Measurements from ENCODE around the gene DCTD. TPM values are rescaled to one million over a fixed set of nuclear protein-coding genes. Genes with fewer than 3 reads are reported as not detected.

DCTD gene
- total and polyA plus RNA-seq, 2 experiments from 2014 or later = 39.3 to 40.3 TPM

DNA sequence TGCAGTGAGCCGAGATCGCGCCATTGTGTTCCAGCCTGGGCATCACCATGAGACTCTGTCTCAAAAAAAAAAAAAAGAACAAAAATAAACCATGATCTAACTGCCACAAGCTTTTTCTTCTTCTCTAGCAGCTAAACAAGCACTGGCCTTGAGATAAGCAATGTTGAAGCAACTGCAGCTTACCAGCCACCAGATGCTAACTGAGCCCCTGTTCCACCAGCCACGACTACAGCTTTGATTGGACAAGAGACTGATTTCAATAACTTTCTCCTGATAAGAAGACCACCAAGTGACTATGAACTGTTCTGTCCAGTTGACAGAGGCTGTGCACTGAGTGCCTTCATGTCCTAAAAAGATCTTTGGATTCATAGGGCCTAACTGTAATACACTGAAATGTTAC, 58.5 kb downstream of the DCTD start (continued):
- TF ChIP-seq, protein P1, sequence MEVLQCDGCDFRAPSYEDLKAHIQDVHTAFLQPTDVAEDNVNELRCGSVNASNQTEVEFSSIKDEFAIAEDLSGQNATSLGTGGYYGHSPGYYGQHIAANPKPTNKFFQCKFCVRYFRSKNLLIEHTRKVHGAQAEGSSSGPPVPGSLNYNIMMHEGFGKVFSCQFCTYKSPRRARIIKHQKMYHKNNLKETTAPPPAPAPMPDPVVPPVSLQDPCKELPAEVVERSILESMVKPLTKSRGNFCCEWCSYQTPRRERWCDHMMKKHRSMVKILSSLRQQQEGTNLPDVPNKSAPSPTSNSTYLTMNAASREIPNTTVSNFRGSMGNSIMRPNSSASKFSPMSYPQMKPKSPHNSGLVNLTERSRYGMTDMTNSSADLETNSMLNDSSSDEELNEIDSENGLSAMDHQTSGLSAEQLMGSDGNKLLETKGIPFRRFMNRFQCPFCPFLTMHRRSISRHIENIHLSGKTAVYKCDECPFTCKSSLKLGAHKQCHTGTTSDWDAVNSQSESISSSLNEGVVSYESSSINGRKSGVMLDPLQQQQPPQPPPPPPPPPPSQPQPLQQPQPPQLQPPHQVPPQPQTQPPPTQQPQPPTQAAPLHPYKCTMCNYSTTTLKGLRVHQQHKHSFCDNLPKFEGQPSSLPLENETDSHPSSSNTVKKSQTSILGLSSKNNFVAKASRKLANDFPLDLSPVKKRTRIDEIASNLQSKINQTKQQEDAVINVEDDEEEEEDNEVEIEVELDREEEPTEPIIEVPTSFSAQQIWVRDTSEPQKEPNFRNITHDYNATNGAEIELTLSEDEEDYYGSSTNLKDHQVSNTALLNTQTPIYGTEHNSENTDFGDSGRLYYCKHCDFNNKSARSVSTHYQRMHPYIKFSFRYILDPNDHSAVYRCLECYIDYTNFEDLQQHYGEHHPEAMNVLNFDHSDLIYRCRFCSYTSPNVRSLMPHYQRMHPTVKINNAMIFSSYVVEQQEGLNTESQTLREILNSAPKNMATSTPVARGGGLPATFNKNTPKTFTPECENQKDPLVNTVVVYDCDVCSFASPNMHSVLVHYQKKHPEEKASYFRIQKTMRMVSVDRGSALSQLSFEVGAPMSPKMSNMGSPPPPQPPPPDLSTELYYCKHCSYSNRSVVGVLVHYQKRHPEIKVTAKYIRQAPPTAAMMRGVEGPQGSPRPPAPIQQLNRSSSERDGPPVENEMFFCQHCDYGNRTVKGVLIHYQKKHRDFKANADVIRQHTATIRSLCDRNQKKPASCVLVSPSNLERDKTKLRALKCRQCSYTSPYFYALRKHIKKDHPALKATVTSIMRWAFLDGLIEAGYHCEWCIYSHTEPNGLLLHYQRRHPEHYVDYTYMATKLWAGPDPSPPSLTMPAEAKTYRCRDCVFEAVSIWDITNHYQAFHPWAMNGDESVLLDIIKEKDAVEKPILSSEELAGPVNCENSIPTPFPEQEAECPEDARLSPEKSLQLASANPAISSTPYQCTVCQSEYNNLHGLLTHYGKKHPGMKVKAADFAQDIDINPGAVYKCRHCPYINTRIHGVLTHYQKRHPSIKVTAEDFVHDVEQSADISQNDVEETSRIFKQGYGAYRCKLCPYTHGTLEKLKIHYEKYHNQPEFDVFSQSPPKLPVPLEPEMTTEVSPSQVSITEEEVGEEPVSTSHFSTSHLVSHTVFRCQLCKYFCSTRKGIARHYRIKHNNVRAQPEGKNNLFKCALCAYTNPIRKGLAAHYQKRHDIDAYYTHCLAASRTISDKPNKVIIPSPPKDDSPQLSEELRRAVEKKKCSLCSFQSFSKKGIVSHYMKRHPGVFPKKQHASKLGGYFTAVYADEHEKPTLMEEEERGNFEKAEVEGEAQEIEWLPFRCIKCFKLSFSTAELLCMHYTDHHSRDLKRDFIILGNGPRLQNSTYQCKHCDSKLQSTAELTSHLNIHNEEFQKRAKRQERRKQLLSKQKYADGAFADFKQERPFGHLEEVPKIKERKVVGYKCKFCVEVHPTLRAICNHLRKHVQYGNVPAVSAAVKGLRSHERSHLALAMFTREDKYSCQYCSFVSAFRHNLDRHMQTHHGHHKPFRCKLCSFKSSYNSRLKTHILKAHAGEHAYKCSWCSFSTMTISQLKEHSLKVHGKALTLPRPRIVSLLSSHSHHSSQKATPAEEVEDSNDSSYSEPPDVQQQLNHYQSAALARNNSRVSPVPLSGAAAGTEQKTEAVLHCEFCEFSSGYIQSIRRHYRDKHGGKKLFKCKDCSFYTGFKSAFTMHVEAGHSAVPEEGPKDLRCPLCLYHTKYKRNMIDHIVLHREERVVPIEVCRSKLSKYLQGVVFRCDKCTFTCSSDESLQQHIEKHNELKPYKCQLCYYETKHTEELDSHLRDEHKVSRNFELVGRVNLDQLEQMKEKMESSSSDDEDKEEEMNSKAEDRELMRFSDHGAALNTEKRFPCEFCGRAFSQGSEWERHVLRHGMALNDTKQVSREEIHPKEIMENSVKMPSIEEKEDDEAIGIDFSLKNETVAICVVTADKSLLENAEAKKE (CRISPR knock-in tag; IDR thresholded peaks at IDR 0.05) = no peak
- TF ChIP-seq POLR2AphosphoS5 (IDR thresholded peaks at IDR 0.05; ENCODE audit: low read depth) = no peak
- TF ChIP-seq, protein P2, sequence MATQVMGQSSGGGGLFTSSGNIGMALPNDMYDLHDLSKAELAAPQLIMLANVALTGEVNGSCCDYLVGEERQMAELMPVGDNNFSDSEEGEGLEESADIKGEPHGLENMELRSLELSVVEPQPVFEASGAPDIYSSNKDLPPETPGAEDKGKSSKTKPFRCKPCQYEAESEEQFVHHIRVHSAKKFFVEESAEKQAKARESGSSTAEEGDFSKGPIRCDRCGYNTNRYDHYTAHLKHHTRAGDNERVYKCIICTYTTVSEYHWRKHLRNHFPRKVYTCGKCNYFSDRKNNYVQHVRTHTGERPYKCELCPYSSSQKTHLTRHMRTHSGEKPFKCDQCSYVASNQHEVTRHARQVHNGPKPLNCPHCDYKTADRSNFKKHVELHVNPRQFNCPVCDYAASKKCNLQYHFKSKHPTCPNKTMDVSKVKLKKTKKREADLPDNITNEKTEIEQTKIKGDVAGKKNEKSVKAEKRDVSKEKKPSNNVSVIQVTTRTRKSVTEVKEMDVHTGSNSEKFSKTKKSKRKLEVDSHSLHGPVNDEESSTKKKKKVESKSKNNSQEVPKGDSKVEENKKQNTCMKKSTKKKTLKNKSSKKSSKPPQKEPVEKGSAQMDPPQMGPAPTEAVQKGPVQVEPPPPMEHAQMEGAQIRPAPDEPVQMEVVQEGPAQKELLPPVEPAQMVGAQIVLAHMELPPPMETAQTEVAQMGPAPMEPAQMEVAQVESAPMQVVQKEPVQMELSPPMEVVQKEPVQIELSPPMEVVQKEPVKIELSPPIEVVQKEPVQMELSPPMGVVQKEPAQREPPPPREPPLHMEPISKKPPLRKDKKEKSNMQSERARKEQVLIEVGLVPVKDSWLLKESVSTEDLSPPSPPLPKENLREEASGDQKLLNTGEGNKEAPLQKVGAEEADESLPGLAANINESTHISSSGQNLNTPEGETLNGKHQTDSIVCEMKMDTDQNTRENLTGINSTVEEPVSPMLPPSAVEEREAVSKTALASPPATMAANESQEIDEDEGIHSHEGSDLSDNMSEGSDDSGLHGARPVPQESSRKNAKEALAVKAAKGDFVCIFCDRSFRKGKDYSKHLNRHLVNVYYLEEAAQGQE (IDR thresholded peaks at IDR 0.05; ENCODE audit: unreplicated experiment) = no peak
- no peak for TF ChIP-seq EZH2phosphoT487 (IDR thresholded peaks at IDR 0.05; ENCODE audit: unreplicated experiment)

DNA sequence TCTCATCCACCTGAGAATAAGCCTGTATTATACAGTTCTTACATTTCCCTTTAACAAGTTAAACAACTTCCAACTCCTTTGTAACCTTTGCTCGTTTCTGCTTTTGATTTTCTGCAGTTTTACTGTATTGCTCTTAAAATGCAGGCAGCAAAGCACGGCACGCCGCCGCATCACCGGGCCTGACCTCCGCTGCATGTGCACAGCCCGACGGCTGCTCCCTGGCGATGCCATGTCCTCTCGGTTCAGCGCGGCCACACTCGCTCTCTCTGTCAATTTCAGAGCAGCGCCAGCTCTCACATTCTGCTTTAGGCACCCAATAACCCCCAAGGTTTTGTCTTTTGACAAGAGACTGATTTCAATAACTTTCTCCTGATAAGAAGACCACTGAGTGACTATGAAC, 60.3 kb downstream of the DCTD start:
- Histone ChIP-seq H3K4me1 (ENCODE audit: insufficient read depth) (peaks cover 8% of the 10 kb centered on the region; the same call in 1 of the 2 replicates), H3K27me3 (ENCODE audit: insufficient read depth) (no peaks in the 10 kb centered on the region), H3K4me3 (no peak overlapping the region), H3K27ac (ENCODE audit: low read depth) (no peak overlapping the region), H3K4me2 (no peak overlapping the region), H3K9me2 (ENCODE audit: insufficient read depth) (peaks cover 4% of the 10 kb centered on the region; the same call in 1 of the 2 replicates), H4K20me1 (replicated peaks; ENCODE audit: insufficient read depth) (no peaks in the 10 kb centered on the region), H2AFZ (peak overlapping the region; percentile 43; the same call in 1 of the 2 replicates), H3K36me3 (ENCODE audit: insufficient read depth) (no peaks in the 10 kb centered on the region), H3K79me2 (replicated peaks; ENCODE audit: insufficient read depth) (no peaks in the 10 kb centered on the region), H3F3A (replicated peaks; ENCODE audit: low read depth) (no peaks in the 10 kb centered on the region)
- peaks cover 22% of the 10 kb centered on the region for H3K9me3 Mint-ChIP-seq
- ATAC-seq (no peak), DNase-seq (ENCODE audit: low spot score) (no peak)
- no peak overlapping the region for H3K4me3 Mint-ChIP-seq
- H3K27ac Mint-ChIP-seq = no peak overlapping the region
- H3K36me3 Mint-ChIP-seq (ENCODE audit: low read depth) = peaks cover 11% of the 10 kb centered on the region
- H3K27me3 Mint-ChIP-seq (ENCODE audit: insufficient read depth, low read depth, poor library complexity) = peaks cover 7% of the 10 kb centered on the region
- peaks cover 13% of the 10 kb centered on the region for H3K4me1 Mint-ChIP-seq
- TF ChIP-seq NANOG (IDR thresholded peaks at IDR 0.05; ENCODE audit: borderline replicate concordance) (no peak), EZH2phosphoT487 (IDR thresholded peaks at IDR 0.05; ENCODE audit: unreplicated experiment) (no peak), ZNF331 (CRISPR knock-in tag; IDR thresholded peaks at IDR 0.05; ENCODE audit: low read depth) (no peak)
- TF ChIP-seq, protein P3, sequence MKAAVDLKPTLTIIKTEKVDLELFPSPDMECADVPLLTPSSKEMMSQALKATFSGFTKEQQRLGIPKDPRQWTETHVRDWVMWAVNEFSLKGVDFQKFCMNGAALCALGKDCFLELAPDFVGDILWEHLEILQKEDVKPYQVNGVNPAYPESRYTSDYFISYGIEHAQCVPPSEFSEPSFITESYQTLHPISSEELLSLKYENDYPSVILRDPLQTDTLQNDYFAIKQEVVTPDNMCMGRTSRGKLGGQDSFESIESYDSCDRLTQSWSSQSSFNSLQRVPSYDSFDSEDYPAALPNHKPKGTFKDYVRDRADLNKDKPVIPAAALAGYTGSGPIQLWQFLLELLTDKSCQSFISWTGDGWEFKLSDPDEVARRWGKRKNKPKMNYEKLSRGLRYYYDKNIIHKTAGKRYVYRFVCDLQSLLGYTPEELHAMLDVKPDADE (IDR thresholded peaks at IDR 0.05) = no peak
- TF ChIP-seq, protein P4, sequence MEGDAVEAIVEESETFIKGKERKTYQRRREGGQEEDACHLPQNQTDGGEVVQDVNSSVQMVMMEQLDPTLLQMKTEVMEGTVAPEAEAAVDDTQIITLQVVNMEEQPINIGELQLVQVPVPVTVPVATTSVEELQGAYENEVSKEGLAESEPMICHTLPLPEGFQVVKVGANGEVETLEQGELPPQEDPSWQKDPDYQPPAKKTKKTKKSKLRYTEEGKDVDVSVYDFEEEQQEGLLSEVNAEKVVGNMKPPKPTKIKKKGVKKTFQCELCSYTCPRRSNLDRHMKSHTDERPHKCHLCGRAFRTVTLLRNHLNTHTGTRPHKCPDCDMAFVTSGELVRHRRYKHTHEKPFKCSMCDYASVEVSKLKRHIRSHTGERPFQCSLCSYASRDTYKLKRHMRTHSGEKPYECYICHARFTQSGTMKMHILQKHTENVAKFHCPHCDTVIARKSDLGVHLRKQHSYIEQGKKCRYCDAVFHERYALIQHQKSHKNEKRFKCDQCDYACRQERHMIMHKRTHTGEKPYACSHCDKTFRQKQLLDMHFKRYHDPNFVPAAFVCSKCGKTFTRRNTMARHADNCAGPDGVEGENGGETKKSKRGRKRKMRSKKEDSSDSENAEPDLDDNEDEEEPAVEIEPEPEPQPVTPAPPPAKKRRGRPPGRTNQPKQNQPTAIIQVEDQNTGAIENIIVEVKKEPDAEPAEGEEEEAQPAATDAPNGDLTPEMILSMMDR (conservative IDR thresholded peaks at IDR 0.05; ENCODE audit: low read depth in 2 of 2) = no peak
